NK-92 (cell line): Measurements from ENCODE around the gene OR1Q1.
"Not testable (repeated sequence)": the region's sequence is repeated elsewhere in the genome, so short reads cannot be mapped to it uniquely, and the experiment has no call there.

Experiments used
- DNase-seq: peaks from one replicate; lab custom pipeline; 2025; ENCODE audit not compliant: unreplicated experiment; lab: John Stamatoyannopoulos, UW

OR1Q1 gene, protein sequence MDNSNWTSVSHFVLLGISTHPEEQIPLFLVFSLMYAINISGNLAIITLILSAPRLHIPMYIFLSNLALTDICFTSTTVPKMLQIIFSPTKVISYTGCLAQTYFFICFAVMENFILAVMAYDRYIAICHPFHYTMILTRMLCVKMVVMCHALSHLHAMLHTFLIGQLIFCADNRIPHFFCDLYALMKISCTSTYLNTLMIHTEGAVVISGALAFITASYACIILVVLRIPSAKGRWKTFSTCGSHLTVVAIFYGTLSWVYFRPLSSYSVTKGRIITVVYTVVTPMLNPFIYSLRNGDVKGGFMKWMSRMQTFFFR

DNA sequence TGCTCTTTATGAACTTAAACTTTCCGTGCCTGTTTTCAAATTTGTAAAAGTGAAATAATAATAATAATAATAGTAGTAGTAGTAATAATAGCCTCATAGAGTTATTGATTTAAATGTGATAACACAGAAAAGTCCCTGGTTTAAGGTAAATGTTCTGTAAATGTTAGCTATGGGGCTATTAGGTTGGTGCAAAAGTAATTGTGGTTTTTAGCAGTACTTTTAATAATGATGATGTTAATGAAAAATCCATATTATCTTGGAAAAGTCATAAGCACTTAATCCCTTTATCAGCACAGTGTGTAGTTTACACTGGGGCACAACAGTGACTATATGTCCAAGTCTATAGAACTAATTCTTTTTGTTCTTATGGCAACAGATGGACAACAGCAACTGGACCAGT is at the start of gene OR1Q1:
Gene OR1Q1 (plus strand): TSS at position 377 of the 400 bp plus-strand sequence. CDS start 0 bp downstream, at position 377.
- no peak for DNase-seq

DNA sequence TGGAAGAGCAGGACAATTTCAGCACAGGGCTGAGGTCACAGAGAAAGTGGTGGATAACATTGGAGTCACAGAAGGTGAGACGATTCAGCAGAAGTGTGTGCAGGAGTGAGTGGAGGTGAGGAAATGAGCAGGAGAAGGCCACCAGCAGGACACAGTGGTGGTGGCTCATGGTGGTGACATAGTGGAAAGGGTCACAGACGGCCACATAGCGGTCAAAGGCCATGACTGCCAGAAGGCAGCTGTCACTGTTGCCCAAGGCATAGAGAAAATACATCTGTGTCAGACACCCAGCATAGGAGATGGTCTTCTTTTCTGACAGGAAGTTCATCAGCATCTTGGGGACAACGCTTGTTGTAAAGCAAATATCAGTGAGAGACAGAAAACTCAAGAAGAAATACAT is 46.6 kb upstream of the OR1Q1 start:
- DNase-seq = no peak

DNA sequence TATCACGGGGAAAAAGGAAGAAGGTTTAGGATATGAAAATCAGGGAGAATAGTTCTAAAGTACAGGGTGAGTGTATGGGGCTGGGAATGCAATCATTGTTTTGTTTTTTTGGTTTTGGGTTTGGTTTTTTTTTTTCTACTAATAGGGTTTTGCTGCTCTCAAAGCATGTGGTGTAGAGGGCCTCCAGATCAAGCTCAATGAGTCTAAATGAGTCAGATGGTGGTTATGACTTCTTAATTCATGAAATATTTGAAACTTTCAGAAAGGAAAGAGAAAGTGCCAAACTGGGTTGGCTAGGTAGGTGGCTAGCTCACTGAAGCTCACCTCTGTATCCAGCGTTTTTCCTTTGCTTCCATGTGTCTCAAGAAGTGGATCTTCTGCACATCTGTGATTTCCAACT is 42.1 kb upstream of the OR1Q1 start:
- DNase-seq = no peak

DNA sequence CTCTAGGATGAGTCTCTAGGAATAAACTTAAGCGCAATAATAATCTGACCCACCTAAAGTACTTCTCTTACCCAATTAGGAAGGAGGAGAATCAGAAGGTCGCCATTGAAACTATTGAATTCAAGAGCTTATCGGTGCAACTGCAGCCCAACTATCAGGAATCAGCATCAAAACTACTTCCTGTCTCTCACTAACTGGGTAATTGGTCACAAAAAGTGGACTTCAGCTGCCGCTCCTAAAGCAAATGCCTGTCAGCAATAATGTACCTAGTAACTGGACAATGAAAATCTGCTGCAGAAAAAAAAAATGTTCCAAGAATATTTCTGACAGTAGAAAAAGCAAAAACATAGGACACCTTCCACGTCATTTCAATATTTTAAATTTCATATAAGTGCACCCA is 34.7 kb upstream of the OR1Q1 start:
- DNase-seq = no peak

DNA sequence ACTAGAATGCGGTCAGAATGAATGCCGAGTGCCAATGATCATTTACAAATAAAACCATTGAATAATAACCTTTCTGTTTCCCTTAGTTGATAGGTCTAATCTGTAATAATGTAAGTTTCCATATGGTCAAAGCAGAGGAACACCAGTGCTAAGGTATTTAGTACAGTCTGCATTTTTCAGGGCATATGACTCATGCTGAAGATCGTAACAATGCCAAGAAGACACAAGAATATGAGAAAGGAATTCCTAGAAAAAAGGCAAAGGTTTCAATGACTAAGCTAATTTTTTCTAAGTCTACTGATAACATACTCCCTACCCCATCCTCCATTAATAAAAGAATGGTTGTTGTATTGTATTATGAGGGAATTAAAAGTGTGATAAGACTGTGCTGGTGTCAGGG is 34.2 kb upstream of the OR1Q1 start:
- DNase-seq = no peak

DNA sequence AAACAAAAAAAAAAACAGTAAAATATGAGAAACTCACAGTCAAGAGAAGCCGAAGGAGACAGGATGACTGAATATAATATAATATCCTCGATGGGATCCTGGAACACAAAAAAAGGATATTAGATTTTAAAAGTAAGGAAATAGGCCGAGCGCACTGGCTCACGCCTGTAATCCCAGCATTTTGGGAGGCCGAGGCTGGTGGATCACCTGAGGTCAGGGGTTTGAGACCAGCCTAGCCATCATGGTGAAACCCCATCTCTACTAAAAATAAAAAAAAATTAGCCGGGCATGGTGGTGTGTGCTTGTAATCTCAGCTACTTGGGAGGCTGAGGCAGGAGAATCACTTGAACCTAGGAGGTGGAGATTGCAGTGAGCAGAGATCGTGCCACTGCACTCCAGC is 31.3 kb upstream of the OR1Q1 start, which contains the start of gene OR1L8:
Gene OR1L8 (minus strand): TSS at position 101 of the 400 bp plus-strand sequence. CDS start 14,907 bp downstream, outside the sequence.
- not testable (repeated sequence) for DNase-seq

DNA sequence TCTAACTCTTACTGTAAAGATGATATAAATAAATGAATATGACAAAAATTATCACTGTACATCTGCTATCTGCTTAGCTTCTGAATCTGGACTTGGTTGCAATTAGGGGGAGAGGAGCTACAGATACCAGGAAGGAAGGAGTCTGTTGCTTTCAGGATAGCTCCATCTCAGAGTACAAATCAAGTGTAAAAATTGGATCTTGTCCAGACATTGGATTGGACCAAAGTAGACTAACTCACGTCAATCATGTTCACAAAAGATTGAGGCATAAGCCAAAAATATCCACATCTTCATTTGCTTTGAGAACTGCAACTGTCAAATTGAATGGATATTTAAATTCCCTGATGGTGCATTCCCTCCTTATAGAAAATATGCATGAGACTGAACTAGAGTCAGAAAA is 8.8 kb upstream of the OR1Q1 start:
- DNase-seq = no peak

DNA sequence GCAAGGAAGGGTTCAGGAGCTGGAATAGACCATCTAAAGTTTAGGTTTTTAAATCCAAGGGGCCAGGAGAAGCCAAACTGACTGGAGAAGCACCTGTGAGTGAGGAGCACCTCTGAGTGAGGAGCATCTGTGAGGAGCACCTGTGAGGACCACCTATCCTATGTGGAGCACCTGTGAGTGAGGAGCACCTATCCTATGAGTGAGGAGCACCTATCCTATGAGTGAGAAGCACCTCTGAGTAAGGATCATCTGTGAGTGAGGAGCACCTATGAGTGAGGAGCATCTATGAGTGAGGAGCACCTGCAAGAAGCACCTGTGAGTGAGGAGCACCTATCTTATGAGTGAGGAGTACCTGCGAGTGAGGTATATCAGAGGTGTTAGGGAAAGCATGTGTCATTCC is 8.0 kb upstream of the OR1Q1 start:
- DNase-seq = no peak

DNA sequence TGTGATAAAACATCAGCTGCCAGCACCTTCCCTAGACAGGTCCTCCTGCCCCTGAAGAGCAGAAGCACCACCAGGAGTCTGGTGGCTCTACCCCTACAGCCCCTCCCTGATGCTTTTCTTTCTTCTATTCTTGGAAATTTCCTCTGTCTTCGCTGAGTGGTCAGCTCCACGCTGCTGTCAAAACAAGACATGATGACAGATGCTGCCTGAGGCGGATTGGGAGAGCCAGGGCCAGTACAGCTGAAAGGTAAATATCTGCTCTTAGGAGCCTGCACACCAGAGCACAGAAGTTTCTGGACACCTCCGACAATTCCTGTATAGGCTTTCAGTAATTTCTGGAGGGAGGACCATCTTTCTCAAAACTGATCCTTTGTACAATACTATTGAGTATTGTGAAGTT is 4.7 kb upstream of the OR1Q1 start:
- no peak for DNase-seq

DNA sequence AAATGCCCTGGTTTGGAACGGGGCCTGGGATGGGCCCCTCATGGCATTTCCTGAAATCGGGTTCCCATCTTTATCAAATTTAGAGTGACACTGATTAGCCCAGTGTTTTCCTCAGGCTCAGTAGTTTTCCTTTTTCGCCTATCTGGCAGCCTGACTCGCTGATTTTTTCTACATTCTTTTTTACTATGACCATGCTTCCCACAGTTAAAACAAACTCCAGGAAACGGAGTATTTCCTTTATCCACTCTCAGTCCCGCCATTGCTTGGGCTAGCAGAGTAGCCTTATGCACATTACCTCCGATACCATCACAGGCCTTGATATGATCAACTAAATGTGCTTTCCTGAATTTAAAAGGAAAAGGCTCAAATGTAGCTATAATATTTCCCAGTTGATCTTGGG is 5.5 kb downstream of the OR1Q1 start:
- DNase-seq = no peak

DNA sequence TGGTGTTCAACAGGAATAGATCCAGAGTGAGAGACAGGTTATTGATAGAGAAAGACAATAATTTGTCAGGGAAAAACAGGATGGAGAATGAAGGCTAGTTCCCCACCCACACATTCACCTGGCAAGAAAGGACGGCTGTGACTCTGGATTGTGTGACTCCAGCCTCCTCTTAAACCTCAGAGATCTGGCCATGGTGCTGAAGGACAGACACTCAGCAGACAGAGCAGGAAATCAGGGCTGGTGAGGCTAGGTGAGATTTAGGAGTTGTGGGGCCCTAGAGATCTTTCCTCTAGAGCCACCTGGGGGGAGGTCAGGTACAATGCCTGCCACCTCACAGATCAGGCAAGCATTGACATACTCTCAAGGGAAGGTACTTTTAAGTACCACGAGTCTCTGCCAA is 27.7 kb downstream of the OR1Q1 start:
- no peak for DNase-seq

DNA sequence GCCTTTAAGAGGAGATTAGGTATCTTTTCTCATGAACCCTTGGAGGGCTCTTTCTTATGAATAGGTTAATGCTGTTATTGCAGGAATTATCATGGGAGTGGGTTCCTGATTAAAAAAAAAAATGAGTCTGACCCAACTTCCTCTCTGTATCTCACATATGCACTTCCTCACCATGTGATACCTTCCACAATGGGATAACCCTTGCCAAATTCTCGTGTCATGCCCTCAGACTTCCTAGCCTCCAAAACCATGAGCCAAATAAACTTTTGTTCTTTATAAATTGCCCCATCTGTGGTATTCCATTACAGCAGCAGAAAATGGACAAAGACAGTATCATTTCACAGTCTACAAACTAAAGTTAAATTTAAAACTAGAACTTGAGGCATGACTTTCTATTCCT is 41.8 kb downstream of the OR1Q1 start:
- no peak for DNase-seq

DNA sequence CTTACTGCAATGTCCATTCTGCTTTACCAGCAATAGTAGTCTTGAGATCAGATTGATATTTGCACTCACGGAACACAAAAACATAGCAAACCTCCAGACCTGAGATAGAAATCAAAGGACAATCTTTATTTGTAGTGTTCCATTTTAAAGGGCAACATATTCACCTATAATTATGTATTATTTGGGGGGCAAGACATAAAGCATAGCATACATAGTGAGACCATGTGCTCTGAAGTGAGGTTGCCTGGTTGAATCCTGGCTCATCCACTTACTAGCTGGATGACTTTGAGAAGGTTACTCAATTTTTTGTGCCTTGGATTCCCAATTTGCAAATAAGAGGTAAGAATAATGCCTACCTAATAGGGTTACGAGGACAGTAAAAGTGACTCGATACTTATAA is 43.0 kb downstream of the OR1Q1 start, which contains the start of gene OR1B1:
Gene OR1B1 (minus strand): TSS at position 101 of the 400 bp plus-strand sequence.
- DNase-seq = no peak

DNA sequence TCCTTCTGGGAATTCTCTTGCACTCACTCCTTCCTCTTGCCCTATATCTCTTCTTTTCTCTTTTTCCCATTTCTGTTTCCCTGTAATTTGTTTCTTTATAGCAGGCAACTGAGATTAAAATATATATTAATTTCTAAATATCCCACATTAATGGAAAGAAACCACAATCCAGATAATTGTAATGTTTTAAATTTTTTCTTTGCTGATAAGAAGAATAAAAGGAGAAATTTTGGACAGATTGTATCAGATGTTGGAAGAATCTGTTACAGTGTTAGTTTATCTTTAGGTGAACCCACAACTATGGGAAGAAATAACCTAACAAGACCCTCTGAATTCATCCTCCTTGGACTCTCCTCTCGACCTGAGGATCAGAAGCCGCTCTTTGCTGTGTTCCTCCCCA is 46.9 kb downstream of the OR1Q1 start, which contains the start of gene OR1L1:
Gene OR1L1 (plus strand): TSS at position 301 of the 400 bp plus-strand sequence. CDS start 0 bp downstream, at position 301.
- no peak for DNase-seq
